ENCODE data around the gene PLXNA2.

PLXNA2 gene

DNA sequence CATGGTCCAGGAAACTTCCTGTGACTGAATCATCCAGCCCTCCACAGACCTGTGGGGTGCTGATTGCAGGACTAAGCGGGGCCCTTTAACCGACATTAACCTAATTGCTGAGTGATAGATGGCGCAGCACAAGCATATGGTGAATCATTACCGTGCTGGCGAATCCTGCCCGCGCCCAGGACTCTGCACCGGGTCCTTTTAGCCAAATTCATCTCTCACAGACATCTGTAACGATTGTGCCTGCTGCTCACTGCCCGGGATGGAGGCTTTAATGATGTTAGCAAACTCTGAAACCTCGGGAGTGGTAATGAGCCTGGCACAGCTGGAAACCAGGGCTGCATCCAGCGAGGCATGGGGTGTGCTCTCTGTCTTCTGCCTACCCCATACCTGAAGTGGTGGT, 185.9 kb downstream of the PLXNA2 start:
- no peak for FAIRE-seq

DNA sequence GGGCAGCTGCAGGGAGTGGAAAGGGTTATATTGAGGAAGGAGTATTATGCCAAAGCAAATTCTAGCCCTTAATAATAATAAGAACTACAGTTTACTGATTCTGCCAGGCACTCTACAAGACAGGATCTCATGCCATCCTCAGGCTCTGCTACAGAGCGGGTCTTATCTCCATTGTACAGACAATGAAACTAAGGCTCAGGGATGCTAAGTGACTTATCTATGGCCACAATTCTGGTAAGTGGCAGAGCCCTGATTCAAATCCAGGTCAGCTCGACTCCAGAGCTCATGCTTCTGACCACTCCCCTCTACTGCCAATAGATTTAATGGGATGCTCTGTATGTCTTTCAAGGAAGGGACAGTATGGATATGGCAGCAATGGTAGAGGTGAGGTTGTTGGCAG, 187.1 kb downstream of the PLXNA2 start:
- DNase-seq (ENCODE audit: insufficient read length, low spot score) (no peak), FAIRE-seq (no peak)
- no peak for TF ChIP-seq POLR2A (IDR thresholded peaks at IDR 0.05; ENCODE audit: low read depth, low read length)
- TF ChIP-seq POLR2AphosphoS5 (IDR thresholded peaks at IDR 0.05; ENCODE audit: low read depth, low read length), result no peak
- TF ChIP-seq POU2F2 (IDR thresholded peaks at IDR 0.05; ENCODE audit: low read depth, low read length), result no peak
- TF ChIP-seq SPI1 (IDR thresholded peaks at IDR 0.05; ENCODE audit: low read depth, low read length), result no peak
- no peak for TF ChIP-seq PAX5 (IDR thresholded peaks at IDR 0.05; ENCODE audit: insufficient read depth, low read length, severe bottlenecking)
- TF ChIP-seq TAF1 (IDR thresholded peaks at IDR 0.05; ENCODE audit: low read depth, low read length), result no peak

More for the DNA sequence above, 185.9 kb downstream of the PLXNA2 start:
- TF ChIP-seq POLR2AphosphoS5 (IDR thresholded peaks at IDR 0.05; ENCODE audit: low read depth, low read length), result no peak
- no peak for TF ChIP-seq POU2F2 (IDR thresholded peaks at IDR 0.05; ENCODE audit: low read depth, low read length)
- no peak for TF ChIP-seq PAX5 (IDR thresholded peaks at IDR 0.05; ENCODE audit: insufficient read depth, low read length, severe bottlenecking)
- no peak for TF ChIP-seq TAF1 (IDR thresholded peaks at IDR 0.05; ENCODE audit: low read depth, low read length)
- TF ChIP-seq POLR2A (IDR thresholded peaks at IDR 0.05; ENCODE audit: low read depth, low read length), result no peak
- TF ChIP-seq SPI1 (IDR thresholded peaks at IDR 0.05; ENCODE audit: low read depth, low read length), result no peak
- no peak for DNase-seq (ENCODE audit: insufficient read length, low spot score)

DNA sequence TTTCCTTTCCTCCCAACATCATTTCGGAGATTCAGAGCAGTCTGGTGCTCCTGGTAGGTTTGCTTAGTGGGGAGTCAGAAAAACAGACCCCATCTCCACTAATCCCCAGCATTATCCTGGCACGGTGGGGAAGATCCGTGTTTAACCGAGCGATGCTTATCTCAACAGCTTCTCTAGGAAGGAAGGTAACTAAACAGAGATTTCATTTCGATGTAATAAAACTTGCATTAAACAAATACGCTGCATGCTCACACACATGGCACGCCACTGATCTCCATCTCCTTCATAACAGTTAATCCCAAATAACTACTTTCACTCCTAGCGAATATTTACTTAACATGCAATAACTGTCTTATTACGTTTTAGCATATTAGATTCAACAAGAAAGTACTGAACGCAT, 188.6 kb downstream of the PLXNA2 start:
- no peak for TF ChIP-seq POU2F2 (IDR thresholded peaks at IDR 0.05; ENCODE audit: low read depth, low read length)
- TF ChIP-seq POLR2AphosphoS5 (IDR thresholded peaks at IDR 0.05; ENCODE audit: low read depth, low read length), result no peak
- TF ChIP-seq PAX5 (IDR thresholded peaks at IDR 0.05; ENCODE audit: insufficient read depth, low read length, severe bottlenecking), result no peak
- TF ChIP-seq TAF1 (IDR thresholded peaks at IDR 0.05; ENCODE audit: low read depth, low read length), result no peak
- TF ChIP-seq POLR2A (IDR thresholded peaks at IDR 0.05; ENCODE audit: low read depth, low read length), result no peak
- TF ChIP-seq SPI1 (IDR thresholded peaks at IDR 0.05; ENCODE audit: low read depth, low read length), result no peak
- no peak for FAIRE-seq

GRCh38 chr1:208054911-208055379, 189.2 kb downstream of the PLXNA2 start:
- FAIRE-seq (no peak), DNase-seq (ENCODE audit: insufficient read length, low spot score) (no peak)

More for the DNA sequence above, 188.6 kb downstream of the PLXNA2 start:
- no peak for DNase-seq (ENCODE audit: insufficient read length, low spot score)

GRCh38 chr1:208054485-208054884, 189.7 kb downstream of the PLXNA2 start:
- TF ChIP-seq POLR2A (IDR thresholded peaks at IDR 0.05; ENCODE audit: low read depth, low read length) (no peak), PAX5 (IDR thresholded peaks at IDR 0.05; ENCODE audit: insufficient read depth, low read length, severe bottlenecking) (no peak), POU2F2 (IDR thresholded peaks at IDR 0.05; ENCODE audit: low read depth, low read length) (no peak), POLR2AphosphoS5 (IDR thresholded peaks at IDR 0.05; ENCODE audit: low read depth, low read length) (no peak), SPI1 (IDR thresholded peaks at IDR 0.05; ENCODE audit: low read depth, low read length) (no peak), TAF1 (IDR thresholded peaks at IDR 0.05; ENCODE audit: low read depth, low read length) (no peak)
- no peak for FAIRE-seq
- DNase-seq (ENCODE audit: insufficient read length, low spot score), result no peak

More at GRCh38 chr1:208054911-208055379, 189.2 kb downstream of the PLXNA2 start:
- no peak for TF ChIP-seq POLR2AphosphoS5 (IDR thresholded peaks at IDR 0.05; ENCODE audit: low read depth, low read length)
- no peak for TF ChIP-seq POLR2A (IDR thresholded peaks at IDR 0.05; ENCODE audit: low read depth, low read length)
- no peak for TF ChIP-seq SPI1 (IDR thresholded peaks at IDR 0.05; ENCODE audit: low read depth, low read length)

DNA sequence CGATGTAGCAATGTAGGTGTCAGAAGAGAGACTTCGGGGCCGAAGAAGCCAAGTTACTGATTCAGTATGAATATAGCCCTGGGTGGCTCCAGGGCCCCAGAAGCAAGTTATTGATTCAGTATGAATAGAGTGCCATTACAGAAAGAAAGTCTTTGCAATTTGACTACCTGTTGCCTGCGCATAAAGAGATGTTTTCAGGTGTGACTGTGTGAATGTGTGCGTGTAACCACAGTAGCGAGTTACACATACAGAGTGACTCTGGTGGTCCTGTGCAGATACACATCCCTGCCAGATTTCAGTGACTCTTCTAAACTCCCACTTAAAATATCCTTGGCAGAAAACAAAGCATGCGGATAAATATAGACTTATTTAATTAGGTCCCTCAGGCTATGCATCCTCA, 190.5 kb downstream of the PLXNA2 start:
- TF ChIP-seq POLR2A (IDR thresholded peaks at IDR 0.05; ENCODE audit: low read depth, low read length) (no peak), TAF1 (IDR thresholded peaks at IDR 0.05; ENCODE audit: low read depth, low read length) (no peak), SPI1 (IDR thresholded peaks at IDR 0.05; ENCODE audit: low read depth, low read length) (no peak), PAX5 (IDR thresholded peaks at IDR 0.05; ENCODE audit: insufficient read depth, low read length, severe bottlenecking) (no peak), POLR2AphosphoS5 (IDR thresholded peaks at IDR 0.05; ENCODE audit: low read depth, low read length) (no peak), POU2F2 (IDR thresholded peaks at IDR 0.05; ENCODE audit: low read depth, low read length) (no peak)
- no peak for FAIRE-seq
- no peak for DNase-seq (ENCODE audit: insufficient read length, low spot score)

DNA sequence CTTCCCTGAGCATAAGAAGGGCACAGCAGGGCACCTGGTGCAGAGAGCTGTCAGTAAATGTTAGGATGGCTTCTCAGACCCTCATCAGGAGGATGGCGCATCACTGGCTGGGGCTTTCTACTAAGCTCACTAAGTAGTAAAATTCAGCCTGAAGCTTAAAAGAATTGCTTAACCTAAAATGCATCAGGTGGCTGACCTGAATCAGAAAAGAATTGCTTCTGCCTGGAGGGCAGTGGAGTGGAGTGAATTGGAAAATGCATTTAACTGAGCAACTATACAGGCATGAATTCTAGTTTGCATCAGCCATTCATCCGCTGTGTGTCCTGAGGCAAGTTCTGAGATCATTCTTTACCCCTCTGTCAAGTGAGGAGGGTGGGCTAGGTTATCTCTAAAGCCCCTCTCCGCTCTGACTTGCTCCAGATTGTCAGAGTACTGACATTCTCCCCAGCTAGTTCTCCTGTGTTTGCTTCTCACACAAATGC, 191.2 kb downstream of the PLXNA2 start:
- FAIRE-seq (no peak), DNase-seq (ENCODE audit: insufficient read length, low spot score) (no peak)
- TF ChIP-seq POLR2AphosphoS5 (IDR thresholded peaks at IDR 0.05; ENCODE audit: low read depth, low read length) (no peak), TAF1 (IDR thresholded peaks at IDR 0.05; ENCODE audit: low read depth, low read length) (no peak), SPI1 (IDR thresholded peaks at IDR 0.05; ENCODE audit: low read depth, low read length) (no peak), POU2F2 (IDR thresholded peaks at IDR 0.05; ENCODE audit: low read depth, low read length) (no peak), PAX5 (IDR thresholded peaks at IDR 0.05; ENCODE audit: insufficient read depth, low read length, severe bottlenecking) (no peak)

GRCh38 chr1:208052135-208052534, 192.0 kb downstream of the PLXNA2 start:
- TF ChIP-seq PAX5 (IDR thresholded peaks at IDR 0.05; ENCODE audit: insufficient read depth, low read length, severe bottlenecking) (no peak), POU2F2 (IDR thresholded peaks at IDR 0.05; ENCODE audit: low read depth, low read length) (no peak), TAF1 (IDR thresholded peaks at IDR 0.05; ENCODE audit: low read depth, low read length) (no peak), SPI1 (IDR thresholded peaks at IDR 0.05; ENCODE audit: low read depth, low read length) (no peak), POLR2A (IDR thresholded peaks at IDR 0.05; ENCODE audit: low read depth, low read length) (no peak), POLR2AphosphoS5 (IDR thresholded peaks at IDR 0.05; ENCODE audit: low read depth, low read length) (no peak)
- FAIRE-seq (no peak), DNase-seq (ENCODE audit: insufficient read length, low spot score) (no peak)

DNA sequence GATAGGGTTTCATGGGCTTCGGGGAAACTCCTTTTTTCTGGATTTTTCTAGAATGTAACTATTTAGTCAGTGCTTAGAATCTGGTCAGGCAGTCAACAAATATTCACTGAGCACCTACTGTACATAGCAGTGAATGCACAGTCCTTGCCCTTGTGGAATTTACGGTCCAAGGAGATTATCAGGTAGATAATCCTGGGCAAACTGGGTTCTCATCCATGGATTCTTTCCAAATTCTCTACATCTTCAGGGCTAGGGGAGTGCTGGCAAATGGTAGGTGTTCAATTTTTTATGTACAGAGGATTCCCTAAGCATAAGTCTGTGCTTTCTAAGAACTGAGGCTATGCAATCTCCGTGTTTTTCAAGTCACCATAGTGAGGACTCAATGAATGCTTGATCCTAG, 192.5 kb downstream of the PLXNA2 start:
- DNase-seq (ENCODE audit: insufficient read length, low spot score) (no peak), FAIRE-seq (no peak)
- TF ChIP-seq PAX5 (IDR thresholded peaks at IDR 0.05; ENCODE audit: insufficient read depth, low read length, severe bottlenecking), result no peak
- TF ChIP-seq POLR2AphosphoS5 (IDR thresholded peaks at IDR 0.05; ENCODE audit: low read depth, low read length), result no peak
- no peak for TF ChIP-seq SPI1 (IDR thresholded peaks at IDR 0.05; ENCODE audit: low read depth, low read length)
- no peak for TF ChIP-seq POU2F2 (IDR thresholded peaks at IDR 0.05; ENCODE audit: low read depth, low read length)
- no peak for TF ChIP-seq POLR2A (IDR thresholded peaks at IDR 0.05; ENCODE audit: low read depth, low read length)
- TF ChIP-seq TAF1 (IDR thresholded peaks at IDR 0.05; ENCODE audit: low read depth, low read length), result no peak

DNA sequence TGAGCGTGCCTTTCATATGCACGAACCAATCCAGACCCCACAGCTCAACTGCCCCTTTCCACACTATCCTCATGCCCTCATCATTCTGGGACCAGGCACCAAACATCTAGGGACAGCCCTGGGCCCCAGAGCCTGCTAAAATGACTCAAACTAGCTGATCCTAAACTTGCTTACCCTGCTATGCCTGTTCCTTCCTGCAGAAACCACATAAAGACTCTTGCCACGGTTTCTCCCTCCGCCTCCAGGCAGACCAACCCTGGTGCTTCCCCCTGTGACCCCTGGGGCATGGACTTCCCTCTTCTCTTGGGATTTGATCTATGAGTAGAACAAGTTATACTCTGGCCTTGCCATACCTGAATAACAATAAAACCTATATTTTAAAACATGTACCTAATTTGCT, 195.3 kb downstream of the PLXNA2 start:
- FAIRE-seq (no peak), DNase-seq (ENCODE audit: insufficient read length, low spot score) (no peak)
- TF ChIP-seq TAF1 (IDR thresholded peaks at IDR 0.05; ENCODE audit: low read depth, low read length) (no peak), POLR2A (IDR thresholded peaks at IDR 0.05; ENCODE audit: low read depth, low read length) (no peak), POLR2AphosphoS5 (IDR thresholded peaks at IDR 0.05; ENCODE audit: low read depth, low read length) (no peak), SPI1 (IDR thresholded peaks at IDR 0.05; ENCODE audit: low read depth, low read length) (no peak)

Measured in GM12891 (cell line).